Measurements from ENCODE around the gene DAGLA.
A peak's percentile ranks its signal among the peaks of the same experiment; 100 is the strongest.

Gene DAGLA

DNA sequence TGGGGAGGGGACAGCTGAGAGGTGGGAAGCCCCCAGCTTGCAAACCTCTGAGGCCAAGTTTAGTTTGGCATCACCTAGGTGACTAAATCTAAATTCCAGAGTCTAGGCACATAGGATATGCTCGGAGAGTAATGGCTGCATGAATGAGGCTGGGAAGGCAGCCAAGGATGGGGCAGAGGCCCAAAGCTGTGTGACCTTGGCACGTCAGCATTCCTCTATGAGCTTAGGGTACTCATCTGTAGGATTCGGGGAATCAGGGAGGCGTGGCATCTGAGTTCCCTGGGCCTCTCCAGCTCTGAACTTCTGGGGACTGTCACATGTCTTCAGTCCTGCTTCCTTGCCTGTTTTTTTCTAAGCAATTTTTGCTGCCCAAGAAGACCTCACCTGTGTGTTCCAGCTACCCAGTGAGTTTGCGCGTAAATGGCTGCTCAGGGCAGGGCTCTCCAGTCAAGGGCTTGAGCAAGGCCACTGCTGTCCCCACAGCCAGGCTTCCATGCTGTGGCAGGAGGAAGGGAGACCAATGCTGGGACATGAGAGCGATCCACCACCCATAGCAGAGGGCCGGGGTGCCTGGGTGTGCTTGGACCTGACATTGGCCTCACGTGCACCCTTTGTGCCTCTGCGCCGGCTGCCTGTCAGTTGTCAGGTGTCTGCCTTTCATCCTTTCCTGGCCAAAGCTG, 13.9 kb downstream of the DAGLA start:
- Histone ChIP-seq H3K4me3 (ENCODE audit: low read length) (no peak overlapping the region), H3K36me3 (ENCODE audit: insufficient read depth, low read length) (no peaks in the 10 kb centered on the region), H3K27me3 (ENCODE audit: insufficient read depth, low read length) (no peaks in the 10 kb centered on the region), H3K27ac (ENCODE audit: low read depth, low read length) (peak overlapping the region; percentile 43; the same call in 1 of the 2 replicates), H3K9me3 (ENCODE audit: insufficient read depth, low read depth, low read length) (no peaks in the 10 kb centered on the region), H3K4me1 (ENCODE audit: insufficient read depth, low read length) (peaks cover 32% of the 10 kb centered on the region), H3K9ac (ENCODE audit: low read depth, low read length) (no peak overlapping the region)
- WGBS: 77% methylated on average over 11 of the region's 11 CpGs

DNA sequence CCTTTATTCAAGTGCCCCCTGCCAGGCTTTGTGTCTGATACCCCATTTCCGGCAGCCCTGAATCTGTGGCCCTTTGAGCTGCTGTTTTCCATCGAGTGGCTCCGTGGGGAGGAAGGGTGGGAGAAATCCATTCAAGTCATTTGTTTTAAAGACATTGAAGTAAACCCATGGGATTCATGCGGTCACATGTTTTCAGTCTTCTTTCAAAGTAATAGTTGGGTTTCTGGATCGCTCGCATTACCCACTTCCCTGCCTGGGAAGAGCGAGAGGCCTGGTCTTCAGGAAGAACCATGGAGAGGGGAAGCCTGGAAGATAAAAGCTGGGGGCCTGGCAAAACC, 14.4 kb downstream of the DAGLA start:
- H3K4me1 ChIP-seq (ENCODE audit: insufficient read depth, low read length): peaks cover 32% of the 10 kb centered on the region
- no peaks in the 10 kb centered on the region for H3K36me3 ChIP-seq (ENCODE audit: insufficient read depth, low read length)
- no peaks in the 10 kb centered on the region for H3K9me3 ChIP-seq (ENCODE audit: insufficient read depth, low read depth, low read length)
- WGBS: 54% methylated on average over 7 of the region's 7 CpGs
- H3K4me3 ChIP-seq (ENCODE audit: low read length): no peak overlapping the region
- H3K9ac ChIP-seq (ENCODE audit: low read depth, low read length): no peak overlapping the region
- no peaks in the 10 kb centered on the region for H3K27me3 ChIP-seq (ENCODE audit: insufficient read depth, low read length)
- peak overlapping the region; percentile 43; the same call in 1 of the 2 replicates for H3K27ac ChIP-seq (ENCODE audit: low read depth, low read length)

DNA sequence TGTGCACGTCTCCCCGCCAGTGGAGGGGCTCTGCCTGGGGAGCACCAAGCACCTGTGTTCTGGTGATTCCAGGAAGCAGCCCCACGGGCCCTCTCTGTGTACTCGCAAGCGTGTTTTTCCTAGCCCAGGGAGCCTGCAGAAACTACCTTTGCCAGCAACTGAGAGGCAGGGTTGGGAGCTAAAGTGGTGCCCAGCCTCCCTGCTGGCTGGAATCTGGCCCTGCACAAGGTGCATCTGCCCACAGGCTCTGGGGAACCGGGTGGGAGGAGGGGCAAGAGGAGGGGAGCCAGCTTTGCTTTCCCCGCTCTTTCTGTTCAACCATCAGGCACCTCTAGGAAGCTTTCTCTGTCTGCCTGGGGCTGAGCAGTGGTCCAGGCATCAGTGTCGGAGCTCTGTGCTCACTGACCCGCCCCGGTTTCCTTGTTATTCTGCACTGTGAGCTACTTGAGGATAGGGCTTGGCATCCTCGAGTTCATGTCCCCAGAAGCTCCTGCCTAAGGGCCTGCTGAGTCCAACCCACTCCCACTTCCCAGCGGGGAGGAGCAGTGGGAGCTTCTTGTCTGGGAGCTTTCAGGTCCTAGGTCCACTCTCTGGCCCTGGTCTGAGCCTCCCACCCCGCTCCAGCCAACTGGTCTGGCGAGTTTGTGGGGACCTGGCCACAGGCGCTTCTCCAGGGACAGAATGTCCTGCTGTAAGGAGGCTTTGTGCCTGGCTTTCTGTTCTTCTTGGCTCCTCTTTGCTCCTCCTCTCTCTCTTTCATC, 14.9 kb downstream of the DAGLA start:
- H3K4me3 ChIP-seq (ENCODE audit: low read length): no peak overlapping the region
- H3K36me3 ChIP-seq (ENCODE audit: insufficient read depth, low read length): no peaks in the 10 kb centered on the region
- H3K9ac ChIP-seq (ENCODE audit: low read depth, low read length): no peak overlapping the region
- no peaks in the 10 kb centered on the region for H3K9me3 ChIP-seq (ENCODE audit: insufficient read depth, low read depth, low read length)
- H3K27ac ChIP-seq (ENCODE audit: low read depth, low read length): peak overlapping the region; percentile 43; the same call in 1 of the 2 replicates
- peaks cover 32% of the 10 kb centered on the region for H3K4me1 ChIP-seq (ENCODE audit: insufficient read depth, low read length)
- WGBS: 72% methylated on average over 15 of the region's 15 CpGs
- no peaks in the 10 kb centered on the region for H3K27me3 ChIP-seq (ENCODE audit: insufficient read depth, low read length)

DNA sequence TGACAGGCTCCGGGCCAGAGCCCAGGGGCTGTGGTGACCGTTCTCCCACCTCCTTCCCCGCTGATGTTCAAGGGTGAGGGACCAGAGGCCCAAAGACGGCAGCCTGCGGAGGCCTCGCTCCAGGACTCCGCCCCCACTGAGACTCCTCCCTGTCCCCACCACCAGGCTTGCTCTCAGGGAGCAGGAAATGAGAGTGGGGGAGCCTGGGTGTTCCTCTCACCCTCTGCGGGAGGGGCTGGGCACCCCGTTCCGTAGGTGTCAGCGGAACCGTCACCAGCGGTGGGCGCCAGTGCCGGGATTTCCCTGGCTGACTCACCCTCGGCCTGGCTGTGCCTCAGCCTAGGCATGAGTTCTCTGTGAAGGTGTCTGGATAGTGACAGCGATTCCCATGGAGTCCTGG, 15.7 kb downstream of the DAGLA start:
- no peak overlapping the region for H3K27ac ChIP-seq (ENCODE audit: low read depth, low read length)

DNA sequence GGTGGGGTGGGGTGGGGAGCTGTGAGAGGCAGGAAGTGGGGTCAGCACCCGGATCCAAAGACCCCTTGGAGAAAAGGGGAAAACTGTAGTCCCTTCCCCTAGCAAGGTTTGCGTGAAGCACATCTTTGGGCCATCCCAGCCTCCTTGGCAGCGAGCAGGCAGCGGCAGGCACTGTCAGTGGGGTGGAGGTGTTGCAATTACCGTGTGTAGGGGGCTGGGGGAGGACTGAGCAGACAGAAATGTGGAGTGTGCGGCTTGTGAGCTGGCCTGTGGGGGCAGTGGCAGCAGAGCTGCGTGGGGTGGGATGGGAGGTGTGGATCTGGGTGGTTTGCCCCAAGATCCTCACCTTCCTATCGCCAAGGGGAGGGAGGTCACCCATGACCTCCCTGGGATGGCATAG, 16.4 kb downstream of the DAGLA start:
- Histone ChIP-seq H3K4me1 (ENCODE audit: insufficient read depth, low read length) (peaks cover 27% of the 10 kb centered on the region), H3K9ac (ENCODE audit: low read depth, low read length) (no peak overlapping the region), H3K27ac (ENCODE audit: low read depth, low read length) (no peak overlapping the region), H3K9me3 (ENCODE audit: insufficient read depth, low read depth, low read length) (no peaks in the 10 kb centered on the region), H3K36me3 (ENCODE audit: insufficient read depth, low read length) (no peaks in the 10 kb centered on the region), H3K27me3 (ENCODE audit: insufficient read depth, low read length) (no peaks in the 10 kb centered on the region), H3K4me3 (ENCODE audit: low read length) (no peak overlapping the region)
- 85% methylated on average over 7 of the region's 8 CpGs for WGBS

More for the DNA sequence above, 15.7 kb downstream of the DAGLA start:
- Histone ChIP-seq H3K9ac (ENCODE audit: low read depth, low read length) (no peak overlapping the region), H3K9me3 (ENCODE audit: insufficient read depth, low read depth, low read length) (no peaks in the 10 kb centered on the region), H3K27me3 (ENCODE audit: insufficient read depth, low read length) (no peaks in the 10 kb centered on the region), H3K4me3 (ENCODE audit: low read length) (no peak overlapping the region), H3K36me3 (ENCODE audit: insufficient read depth, low read length) (no peaks in the 10 kb centered on the region), H3K4me1 (ENCODE audit: insufficient read depth, low read length) (peaks cover 31% of the 10 kb centered on the region)
- WGBS: 40% methylated on average over 16 of the region's 17 CpGs

DNA sequence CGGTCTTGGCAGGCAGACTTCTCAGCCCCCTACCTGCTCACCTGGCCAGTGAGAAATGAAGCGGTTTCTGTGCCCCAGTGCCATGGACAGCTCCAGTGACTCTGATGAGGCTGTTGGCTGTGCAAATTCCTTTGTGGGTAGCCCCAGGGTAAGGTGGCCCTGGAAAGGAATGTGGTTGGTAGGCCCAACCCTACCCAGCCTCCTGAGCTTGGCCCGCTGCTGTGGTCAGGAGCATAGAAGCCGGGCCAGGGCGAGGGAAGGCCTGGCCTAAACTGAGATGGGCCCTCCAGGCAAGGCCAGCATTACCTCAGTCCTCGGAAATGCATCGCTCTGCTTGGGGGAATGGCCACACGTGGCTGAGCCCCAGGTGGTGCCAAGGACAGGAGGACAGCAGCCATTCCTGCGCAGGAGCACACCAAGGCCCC, 16.9 kb downstream of the DAGLA start:
- Histone ChIP-seq H3K9me3 (ENCODE audit: insufficient read depth, low read depth, low read length) (no peaks in the 10 kb centered on the region), H3K9ac (ENCODE audit: low read depth, low read length) (no peak overlapping the region), H3K27ac (ENCODE audit: low read depth, low read length) (no peak overlapping the region), H3K36me3 (ENCODE audit: insufficient read depth, low read length) (no peaks in the 10 kb centered on the region), H3K4me1 (ENCODE audit: insufficient read depth, low read length) (peaks cover 27% of the 10 kb centered on the region), H3K27me3 (ENCODE audit: insufficient read depth, low read length) (no peaks in the 10 kb centered on the region), H3K4me3 (ENCODE audit: low read length) (no peak overlapping the region)
- 82% methylated on average over 9 of the region's 9 CpGs for WGBS

DNA sequence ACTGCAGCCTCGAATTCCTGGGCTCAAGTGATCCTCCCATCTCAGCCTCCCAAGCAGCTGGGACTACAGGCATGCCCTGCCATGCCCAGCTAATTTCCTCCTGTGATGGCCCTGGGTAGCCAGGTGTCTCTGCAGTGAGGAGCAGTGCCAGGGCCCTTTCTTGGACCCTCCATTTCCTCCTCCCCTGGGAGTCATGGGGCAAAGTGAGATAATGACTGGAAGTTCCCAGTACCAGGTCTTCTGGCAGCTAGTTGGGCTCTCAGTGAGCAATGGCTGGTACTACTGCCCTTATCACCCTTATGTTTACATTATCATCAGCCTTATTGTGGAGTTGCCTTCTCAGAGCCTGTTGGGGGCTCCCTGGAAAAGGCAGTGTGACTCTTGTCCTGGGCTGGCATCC, 17.6 kb downstream of the DAGLA start:
- Histone ChIP-seq H3K4me3 (ENCODE audit: low read length) (no peak overlapping the region), H3K9me3 (ENCODE audit: insufficient read depth, low read depth, low read length) (no peaks in the 10 kb centered on the region), H3K4me1 (ENCODE audit: insufficient read depth, low read length) (peaks cover 27% of the 10 kb centered on the region), H3K9ac (ENCODE audit: low read depth, low read length) (no peak overlapping the region), H3K27me3 (ENCODE audit: insufficient read depth, low read length) (no peaks in the 10 kb centered on the region), H3K27ac (ENCODE audit: low read depth, low read length) (no peak overlapping the region), H3K36me3 (ENCODE audit: insufficient read depth, low read length) (no peaks in the 10 kb centered on the region)
- 90% methylated on average over 1 of the region's 1 CpG for WGBS

DNA sequence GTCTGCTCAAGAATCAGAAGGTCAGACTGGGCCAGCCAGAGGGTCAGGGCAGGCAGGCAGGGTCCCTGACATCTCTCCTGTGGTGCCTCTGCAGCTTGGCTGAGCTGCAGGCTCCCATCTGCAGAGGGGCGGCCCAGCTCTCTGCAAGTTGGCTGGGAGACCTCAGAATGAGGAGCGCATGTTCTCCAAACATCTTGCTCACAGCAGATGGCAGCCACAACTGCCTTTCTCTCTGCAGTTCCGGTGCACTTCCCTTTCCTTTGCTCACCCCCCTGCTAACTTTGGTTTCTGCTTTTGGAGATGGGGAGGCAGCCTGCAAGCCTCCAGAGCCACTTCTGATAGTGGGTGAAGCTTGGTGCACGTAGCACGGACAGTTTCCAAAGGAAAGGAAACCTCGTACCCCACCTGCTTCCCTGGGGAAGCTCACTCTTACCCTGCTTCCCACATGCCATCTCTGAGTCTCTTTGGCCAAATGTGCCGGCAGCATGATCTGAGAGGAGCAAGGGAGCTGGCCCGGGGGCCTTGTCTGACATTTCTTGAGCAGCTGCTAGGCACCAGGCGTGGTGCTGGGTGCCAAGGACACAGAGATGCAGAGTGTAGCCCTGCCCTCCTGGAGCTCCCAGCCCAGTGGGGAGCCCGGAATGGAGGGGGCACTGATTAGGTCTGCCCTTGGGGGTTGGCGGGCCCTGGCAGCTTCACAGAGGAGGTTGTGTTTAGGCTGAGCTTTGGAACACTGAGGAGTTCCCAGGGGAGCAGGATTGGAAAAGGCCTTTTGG, 18.2 kb downstream of the DAGLA start:
- H3K9me3 ChIP-seq (ENCODE audit: insufficient read depth, low read depth, low read length): no peaks in the 10 kb centered on the region
- H3K36me3 ChIP-seq (ENCODE audit: insufficient read depth, low read length): no peaks in the 10 kb centered on the region
- H3K4me3 ChIP-seq (ENCODE audit: low read length): no peak overlapping the region
- H3K27ac ChIP-seq (ENCODE audit: low read depth, low read length): no peak overlapping the region
- H3K4me1 ChIP-seq (ENCODE audit: insufficient read depth, low read length): peaks cover 27% of the 10 kb centered on the region
- 91% methylated on average over 11 of the region's 11 CpGs for WGBS
- H3K27me3 ChIP-seq (ENCODE audit: insufficient read depth, low read length): no peaks in the 10 kb centered on the region
- H3K9ac ChIP-seq (ENCODE audit: low read depth, low read length): no peak overlapping the region

DNA sequence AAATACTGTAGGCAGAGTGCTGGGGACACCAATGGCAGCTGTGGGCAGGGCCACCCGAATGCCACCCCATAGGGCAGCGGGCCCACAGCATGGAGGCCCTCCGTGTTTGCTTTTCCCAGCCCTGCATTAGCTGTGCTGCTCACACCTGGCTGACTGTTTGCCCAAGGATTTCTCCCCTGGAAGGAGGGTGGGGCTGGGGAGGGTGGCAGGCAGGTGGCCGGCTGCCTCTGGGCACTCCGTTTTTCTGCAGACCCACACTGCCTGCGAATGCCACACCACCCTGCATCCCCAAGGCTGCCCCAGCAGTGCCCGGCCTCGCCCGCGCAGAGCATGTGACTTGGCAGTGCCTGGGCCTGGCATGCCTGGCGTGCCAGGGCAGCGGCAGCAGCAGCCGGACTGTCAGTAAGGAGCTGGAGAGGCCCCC, 19.6 kb downstream of the DAGLA start:
- Histone ChIP-seq H3K4me1 (ENCODE audit: insufficient read depth, low read length) (peaks cover 18% of the 10 kb centered on the region), H3K27ac (ENCODE audit: low read depth, low read length) (no peak overlapping the region), H3K9ac (ENCODE audit: low read depth, low read length) (no peak overlapping the region), H3K36me3 (ENCODE audit: insufficient read depth, low read length) (no peaks in the 10 kb centered on the region), H3K4me3 (ENCODE audit: low read length) (no peak overlapping the region), H3K9me3 (ENCODE audit: insufficient read depth, low read depth, low read length) (no peaks in the 10 kb centered on the region), H3K27me3 (ENCODE audit: insufficient read depth, low read length) (no peaks in the 10 kb centered on the region)
- WGBS: 94% methylated on average over 13 of the region's 13 CpGs

DNA sequence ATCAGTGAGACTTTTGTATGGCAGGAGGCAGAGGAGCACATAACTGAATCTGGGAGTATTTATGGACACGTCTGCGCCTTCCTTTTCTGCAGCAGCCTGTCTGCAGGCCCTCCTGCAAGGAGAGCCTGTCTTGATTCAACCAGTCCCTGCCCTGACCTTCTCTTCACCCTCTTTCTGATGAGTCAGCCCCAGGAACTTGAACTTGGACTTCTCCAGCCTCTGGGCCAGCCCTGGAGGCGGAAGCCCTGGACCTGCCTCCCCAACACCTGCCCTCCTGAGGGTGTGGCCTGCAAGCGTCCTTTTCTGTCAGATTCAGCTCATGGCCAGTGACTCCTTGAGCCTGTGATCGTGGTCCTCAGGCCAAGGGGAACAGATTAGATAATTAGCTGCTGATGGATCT, 20.0 kb downstream of the DAGLA start:
- no peaks in the 10 kb centered on the region for H3K36me3 ChIP-seq (ENCODE audit: insufficient read depth, low read length)
- H3K27me3 ChIP-seq (ENCODE audit: insufficient read depth, low read length): no peaks in the 10 kb centered on the region
- no peak overlapping the region for H3K27ac ChIP-seq (ENCODE audit: low read depth, low read length)
- H3K9ac ChIP-seq (ENCODE audit: low read depth, low read length): no peak overlapping the region
- H3K9me3 ChIP-seq (ENCODE audit: insufficient read depth, low read depth, low read length): no peaks in the 10 kb centered on the region
- H3K4me3 ChIP-seq (ENCODE audit: low read length): no peak overlapping the region
- WGBS: 80% methylated on average over 5 of the region's 5 CpGs
- H3K4me1 ChIP-seq (ENCODE audit: insufficient read depth, low read length): peaks cover 14% of the 10 kb centered on the region

DNA sequence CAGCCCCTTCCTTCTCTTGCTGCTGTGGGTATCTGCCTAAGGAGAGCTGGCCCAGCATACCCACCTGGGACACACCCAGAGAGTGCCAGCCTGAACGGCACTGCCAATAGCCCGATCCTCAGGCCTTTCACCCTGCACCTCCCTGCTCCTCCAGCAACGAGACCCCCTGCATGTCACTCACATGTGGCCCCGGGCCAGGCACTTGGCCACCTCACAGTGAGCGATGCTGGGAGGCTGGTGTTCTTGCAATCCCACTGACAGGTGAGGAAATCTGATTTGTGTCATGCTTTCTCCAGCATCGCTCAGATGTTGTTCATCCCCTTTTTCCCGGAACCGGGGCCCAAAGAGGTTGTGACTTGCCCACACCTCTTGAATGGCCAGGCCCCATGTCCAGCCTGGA, 20.5 kb downstream of the DAGLA start:
- Histone ChIP-seq H3K36me3 (ENCODE audit: insufficient read depth, low read length) (no peaks in the 10 kb centered on the region), H3K4me3 (ENCODE audit: low read length) (no peak overlapping the region), H3K9me3 (ENCODE audit: insufficient read depth, low read depth, low read length) (no peaks in the 10 kb centered on the region), H3K27me3 (ENCODE audit: insufficient read depth, low read length) (no peaks in the 10 kb centered on the region), H3K9ac (ENCODE audit: low read depth, low read length) (no peak overlapping the region), H3K27ac (ENCODE audit: low read depth, low read length) (no peak overlapping the region), H3K4me1 (ENCODE audit: insufficient read depth, low read length) (peaks cover 9% of the 10 kb centered on the region)
- WGBS: 94% methylated on average over 8 of the region's 8 CpGs
